ENCODE data around the gene ACIN1.

Gene ACIN1

DNA sequence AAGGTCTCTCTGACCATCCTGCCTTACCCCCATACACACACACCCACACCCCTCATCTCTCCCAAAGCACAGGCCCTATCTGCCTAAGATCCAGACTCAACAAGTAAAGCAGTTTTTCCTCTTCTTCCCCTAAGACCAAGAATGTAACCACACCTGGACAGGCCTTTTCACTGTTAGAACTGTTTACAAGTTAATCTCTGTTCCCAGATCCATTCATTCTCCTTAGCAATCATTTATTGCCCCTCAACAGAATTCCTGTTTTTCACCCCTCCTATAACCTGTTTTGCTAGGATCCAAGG, 11.8 kb upstream of the ACIN1 start:
- no peak for DNase-seq (ENCODE audit: low read depth)

DNA sequence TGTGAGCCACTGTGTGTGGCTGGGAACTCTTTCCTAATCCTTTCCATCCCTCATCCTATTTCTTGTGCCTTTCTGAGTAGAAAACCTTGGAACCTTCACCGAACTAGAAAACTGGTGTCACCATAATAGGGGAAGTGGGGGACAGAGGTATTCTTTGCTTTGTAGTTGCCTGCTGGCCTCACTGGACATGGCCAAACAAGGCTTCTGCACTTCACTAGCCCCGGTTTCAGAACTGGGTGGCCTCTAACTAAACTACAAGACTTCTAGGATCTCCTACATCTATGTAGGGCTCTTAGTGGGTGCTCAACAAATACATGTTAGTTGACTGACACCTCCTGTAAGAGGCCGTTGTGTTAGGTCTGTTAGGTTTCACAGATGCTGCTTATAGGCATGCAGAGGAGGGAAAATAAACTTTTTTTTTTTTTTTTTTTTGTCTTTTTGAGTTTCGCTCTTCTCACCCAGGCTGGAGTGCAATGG, 10.4 kb upstream of the ACIN1 start:
- no peak for DNase-seq (ENCODE audit: low read depth)

DNA sequence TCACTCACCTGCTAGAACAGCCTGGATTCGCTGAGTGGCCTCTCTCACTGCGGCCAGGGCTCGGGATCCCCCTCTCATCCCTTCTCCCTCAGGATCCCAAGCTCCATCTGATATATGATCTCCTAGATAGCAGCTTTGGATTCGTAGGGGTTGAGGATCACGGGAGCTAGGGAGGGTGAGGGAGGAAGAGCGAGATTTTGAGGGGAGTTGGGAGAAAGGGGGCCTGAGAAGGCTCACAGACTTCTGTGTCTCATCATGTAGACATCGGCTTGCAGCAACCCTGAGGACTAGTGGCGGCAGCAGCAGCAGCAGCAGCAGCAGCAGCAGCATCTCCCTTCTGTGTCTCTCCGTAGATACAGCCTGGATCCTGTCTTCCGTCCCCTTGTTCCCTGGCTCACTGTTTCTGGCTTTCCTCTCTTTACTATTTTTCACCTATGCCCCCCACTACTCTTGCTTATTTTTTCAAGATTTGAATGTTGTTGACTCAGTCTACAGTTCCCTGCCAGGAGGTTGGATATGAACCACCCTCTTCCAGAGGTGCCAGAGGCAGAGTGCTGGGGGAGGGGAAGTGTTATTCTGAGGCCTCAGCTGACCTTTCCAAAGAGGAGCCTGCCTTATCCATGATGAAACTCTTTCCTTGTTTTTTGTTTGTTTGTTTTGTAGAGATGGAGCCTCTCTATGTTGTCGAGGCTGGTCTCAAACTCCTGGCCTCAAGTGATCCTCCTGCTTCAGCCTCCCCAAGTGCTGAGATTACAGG, 9.8 kb upstream of the ACIN1 start, which contains the start of gene CIROP:
Gene CIROP (minus strand): TSS at position 399 of the 757 bp plus-strand sequence. CDS start 69 bp downstream, at position 330.
- no peak for DNase-seq (ENCODE audit: low read depth)

DNA sequence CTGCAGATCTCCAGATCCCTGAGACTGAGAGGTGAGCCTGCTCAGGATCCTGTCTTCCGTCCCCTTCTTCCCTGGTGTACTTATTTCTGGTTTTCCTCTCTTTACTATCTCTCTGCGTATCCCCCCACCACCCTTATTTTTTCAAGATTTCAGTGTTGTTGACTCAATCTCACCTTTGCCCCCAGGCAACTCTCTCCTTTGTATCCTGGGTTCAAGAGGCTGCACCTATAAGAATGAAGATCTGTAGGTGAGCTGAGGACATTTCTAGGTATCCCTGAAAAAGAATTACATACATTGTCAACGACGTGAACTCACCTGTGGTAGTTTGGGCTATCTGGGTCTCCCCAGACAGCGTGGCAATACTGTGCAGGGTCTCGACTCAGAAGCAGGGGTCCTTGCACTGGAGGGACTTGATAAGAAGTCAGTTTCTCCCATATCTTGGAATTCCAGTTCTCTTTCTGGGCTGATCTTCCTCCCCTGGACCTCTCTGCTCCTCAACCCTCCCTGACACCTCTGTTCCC, 9.2 kb upstream of the ACIN1 start:
- no peak for DNase-seq (ENCODE audit: low read depth)

DNA sequence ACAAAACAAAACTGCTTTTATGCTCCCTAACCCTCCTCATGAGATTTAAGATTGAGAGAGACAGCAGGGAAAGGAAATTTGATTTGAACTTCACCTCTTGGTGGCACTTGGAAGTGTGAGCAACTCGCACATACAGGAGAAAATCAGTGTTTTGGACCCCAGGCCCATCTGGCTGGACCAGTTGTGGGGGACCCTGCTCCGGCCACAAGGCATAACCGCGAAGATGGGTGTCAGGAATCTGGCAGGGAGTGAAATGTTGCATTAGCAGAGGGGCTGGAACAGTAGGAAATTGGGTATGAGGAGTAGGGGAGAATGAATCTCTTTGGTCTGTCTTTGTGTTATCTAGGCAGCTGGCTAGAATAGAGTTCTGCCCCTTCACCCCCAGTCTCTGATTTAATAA, 8.6 kb upstream of the ACIN1 start:
- no peak for DNase-seq (ENCODE audit: low read depth)

DNA sequence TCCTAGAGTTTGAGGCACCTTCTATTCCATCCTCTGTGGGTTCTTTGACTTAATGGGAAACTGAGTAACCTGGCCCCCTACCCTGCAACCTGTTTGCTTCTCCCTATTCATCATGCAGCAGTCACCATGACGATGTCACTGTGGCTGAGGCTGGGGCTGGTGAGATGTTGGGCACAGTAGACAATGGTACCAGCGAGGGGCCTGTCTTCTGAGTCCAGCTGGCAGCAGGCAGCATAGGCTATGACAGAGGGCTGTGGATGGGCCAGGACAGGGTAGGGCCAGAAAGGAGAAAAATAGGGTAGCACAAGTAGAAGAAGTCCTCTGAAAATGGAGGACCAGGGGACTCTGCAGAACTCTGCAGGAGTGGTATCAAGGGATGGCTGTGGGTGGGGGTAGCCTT, 7.9 kb upstream of the ACIN1 start:
- no peak for DNase-seq (ENCODE audit: low read depth)

DNA sequence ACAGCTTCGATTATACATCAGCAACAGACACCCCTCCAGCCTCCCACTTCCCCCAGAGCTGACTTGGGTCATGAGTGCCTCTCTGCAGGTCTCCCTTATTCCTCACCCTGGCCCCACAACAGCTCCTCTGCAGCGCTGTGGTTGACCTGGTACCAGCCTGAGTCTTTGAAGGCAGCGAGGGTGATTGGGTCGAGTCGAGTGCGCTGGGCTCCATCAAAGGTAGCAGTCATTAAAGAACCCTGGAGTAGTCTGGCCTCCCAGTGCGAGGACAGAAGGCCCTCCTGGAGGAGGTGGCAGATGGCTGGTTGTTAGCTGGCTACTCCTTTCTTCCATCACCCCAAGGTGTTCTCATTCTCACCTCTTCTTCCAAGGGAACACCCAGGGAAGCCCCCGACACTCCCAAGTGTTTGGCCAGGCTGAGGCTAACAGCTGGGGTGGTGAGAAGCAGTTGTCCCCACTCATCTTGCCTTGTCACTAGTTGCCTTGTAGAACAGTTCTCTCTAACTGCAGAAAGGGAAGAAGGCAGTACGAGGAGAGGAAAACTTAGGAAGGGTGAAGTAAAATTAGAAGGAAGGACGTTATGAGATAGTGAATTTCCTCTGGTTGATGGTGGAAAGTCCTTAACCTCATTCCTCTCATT, 7.2 kb upstream of the ACIN1 start:
- no peak for DNase-seq (ENCODE audit: low read depth)

DNA sequence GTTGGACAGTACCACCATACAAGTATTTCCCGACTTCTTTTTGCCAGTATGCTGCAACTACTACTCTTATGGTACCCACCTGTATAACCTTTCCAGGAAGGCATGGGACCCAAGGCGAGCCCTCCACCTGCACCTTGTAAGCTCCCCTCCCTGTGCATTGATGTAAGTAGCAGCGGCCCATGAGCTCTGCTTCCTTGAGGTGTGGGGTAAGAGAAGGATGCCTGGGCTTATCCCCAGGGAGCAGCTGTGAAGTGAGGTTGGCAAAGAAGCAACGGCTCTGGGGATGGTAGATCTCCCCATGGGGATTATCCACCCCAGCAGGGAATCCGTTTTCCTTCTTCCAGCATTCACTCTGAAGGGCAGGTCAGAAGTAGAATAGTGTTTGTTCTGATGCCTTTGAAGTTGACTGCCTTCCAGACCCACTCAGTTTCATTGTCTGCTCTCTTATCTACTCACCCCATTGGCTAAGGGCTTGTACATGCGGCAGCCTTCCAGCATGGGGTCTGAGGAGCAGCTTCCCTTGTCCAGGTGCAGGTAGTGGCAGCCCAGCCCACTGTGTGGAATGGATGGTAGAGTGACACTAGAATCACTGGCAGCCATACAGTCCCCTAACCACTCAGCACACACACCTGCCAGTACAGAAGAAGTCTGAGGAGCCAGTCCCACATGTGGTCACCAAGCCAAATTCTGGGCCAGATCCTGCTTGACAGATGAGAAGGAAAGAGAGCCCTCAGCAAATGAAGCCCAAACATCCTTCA, 6.5 kb upstream of the ACIN1 start:
- no peak for DNase-seq (ENCODE audit: low read depth)

DNA sequence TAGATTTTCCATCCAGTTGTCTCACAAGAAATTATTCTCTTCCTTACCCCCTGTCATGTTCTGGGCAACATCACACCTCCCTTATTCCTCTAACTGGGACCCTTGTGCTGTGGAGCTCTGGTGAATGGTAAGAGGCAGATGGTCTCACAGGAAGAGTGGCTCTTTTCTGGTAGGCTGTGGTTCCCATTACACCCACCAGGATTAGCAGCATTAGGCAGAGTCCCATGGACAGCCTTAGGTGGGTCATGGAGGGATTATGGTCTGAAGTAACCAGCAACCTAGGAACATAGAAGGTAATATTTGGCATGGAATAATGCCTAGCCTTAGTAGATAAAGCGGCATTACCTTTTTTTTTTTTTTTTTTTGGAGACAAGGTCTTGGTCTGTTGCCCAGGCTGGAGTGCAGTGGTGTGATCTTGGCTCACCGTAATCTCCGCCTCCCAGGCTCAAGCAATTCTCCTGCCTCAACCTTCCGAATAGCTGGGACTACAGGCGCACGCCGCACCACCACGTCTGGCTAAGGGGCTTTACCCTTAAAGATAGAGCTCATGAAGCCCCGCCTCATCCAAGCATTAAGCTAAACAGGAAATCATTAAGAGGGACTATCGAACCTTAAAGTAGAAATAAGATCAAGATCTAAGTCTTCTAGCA, 4.4 kb upstream of the ACIN1 start:
- no peak for DNase-seq (ENCODE audit: low read depth)

DNA sequence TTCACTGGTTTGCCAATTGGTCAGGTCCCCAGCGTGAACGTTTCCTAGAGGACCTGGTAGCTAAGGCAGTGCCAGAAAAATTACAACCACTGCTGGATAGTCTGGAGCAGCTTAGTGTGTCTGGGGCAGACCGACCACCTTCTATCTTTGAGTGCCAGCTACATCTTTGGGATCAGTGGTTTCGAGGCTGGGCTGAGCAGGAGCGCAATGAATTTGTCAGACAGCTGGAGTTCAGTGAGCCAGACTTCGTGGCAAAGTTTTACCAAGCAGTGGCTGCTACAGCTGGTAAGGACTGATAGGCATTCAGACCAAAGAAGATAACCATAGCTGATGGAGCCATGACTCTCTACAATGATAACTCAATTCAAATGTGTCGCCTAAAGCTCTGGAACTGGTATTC, 2.9 kb upstream of the ACIN1 start:
- no peak for DNase-seq (ENCODE audit: low read depth)

DNA sequence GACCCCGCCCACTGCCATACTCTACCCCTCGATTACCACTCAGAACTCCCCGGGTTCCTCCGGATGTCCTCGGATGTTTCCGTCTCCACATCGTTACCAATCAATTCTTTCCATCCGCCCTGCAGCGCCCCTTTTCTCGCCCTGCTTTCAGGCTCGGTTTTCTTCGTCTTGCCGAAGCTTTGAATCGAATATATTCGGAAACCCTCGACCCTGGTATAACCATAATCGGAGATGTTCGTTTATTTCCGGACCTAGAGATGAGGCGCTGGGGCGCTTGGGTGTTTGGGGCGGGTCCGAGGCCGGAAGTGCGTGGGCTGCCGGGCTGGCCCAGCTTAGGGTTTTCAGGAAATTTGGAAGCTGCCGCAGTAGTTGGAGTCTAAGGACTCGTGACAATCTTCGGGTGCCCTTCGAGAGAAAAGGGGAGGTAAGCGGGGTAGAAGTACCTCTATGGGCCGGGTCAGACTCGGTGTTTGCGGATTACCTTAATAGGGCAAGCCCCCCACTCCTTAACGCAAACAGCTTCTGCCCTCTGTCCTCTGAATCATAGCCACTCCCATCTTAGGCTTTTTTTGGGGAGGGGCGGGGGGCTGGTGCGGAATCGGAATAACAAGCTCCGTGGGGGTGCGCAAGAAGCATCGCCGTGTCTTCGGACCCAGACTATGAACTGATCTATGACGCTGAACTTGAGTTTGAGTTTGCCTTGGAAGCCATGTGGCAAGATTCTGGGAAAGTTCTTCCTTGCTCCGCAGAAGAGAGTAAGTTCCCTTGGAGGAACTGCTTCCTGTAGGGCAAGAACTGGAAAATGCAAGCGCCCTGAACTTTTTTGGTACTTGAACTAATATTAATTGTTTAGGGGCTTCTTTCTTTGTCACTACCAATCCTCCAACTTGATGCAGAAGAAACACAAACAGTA, 516 bp upstream of the ACIN1 start, which contains the start of gene C14orf119:
Gene C14orf119 (plus strand): TSS at position 310 of the 913 bp plus-strand sequence. CDS start 2,154 bp downstream, outside the sequence.
- DNase-seq (ENCODE audit: low read depth): peak; percentile 99

DNA sequence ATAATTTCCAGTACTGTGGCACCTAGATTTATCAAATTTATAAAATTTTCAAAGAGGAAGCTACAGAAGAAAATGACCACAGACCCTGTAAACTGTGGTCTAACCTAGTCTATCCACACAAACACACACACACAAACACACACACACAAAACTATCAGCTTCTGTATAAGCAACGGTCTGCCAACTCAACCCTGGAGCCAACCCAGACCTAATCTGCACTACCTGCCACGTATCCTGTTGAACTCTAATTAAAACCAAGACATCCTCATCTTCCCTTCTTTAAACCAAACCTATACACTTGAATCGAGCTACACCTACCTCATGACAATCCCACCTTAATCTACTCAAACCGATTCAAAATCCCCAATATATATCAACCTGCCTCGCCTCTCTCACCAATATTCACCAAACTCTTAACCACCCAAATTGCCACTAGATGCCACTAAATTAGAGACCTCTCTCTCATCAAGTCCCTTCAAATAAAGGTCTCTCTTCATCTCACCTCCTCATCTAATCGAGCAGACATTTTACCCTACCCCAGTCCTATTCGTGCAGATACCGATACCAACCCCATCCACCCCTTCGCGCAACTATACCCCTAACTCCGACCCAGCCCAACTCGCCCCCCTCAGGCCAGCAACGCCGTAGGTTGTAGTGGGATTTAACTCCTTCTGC, 808 bp downstream of the ACIN1 start:
- no peak for DNase-seq (ENCODE audit: low read depth)

DNA sequence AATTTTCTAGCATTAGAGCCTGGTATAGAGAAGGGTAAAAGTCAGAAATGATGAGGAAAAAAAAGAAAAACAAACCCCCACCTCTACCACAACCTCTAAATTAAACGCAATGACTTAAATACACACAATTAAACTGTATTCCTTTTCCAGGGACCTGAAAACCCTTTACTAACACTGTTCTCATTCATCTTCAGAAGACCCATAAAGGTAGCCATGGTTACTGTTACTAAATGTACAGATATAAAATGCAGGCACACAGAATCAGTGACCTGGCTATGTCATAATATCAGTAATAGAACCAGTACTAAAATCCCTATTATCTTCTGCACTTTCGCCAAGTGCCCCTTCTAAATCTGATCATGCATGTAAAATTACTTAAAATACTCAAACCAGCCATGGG, 1.4 kb downstream of the ACIN1 start:
- no peak for DNase-seq (ENCODE audit: low read depth)

DNA sequence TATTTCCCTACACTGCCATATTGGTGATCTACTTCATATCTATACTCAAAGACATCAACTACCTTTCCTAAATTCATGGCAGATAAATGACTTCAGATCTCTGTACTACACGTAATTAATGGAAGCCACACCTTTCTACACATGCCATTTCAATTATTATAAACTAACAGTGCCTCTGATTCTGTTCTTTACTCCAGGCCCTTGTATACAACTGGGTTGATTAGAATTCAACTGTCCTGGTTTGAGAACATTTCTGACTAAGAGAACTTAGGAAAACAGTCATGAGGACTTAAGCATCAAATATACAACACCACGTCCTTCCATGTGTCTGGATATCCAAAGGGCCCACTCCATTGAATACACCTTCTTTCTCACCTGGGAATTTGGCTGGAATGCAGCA, 1.8 kb downstream of the ACIN1 start:
- DNase-seq (ENCODE audit: low read depth): no peak

DNA sequence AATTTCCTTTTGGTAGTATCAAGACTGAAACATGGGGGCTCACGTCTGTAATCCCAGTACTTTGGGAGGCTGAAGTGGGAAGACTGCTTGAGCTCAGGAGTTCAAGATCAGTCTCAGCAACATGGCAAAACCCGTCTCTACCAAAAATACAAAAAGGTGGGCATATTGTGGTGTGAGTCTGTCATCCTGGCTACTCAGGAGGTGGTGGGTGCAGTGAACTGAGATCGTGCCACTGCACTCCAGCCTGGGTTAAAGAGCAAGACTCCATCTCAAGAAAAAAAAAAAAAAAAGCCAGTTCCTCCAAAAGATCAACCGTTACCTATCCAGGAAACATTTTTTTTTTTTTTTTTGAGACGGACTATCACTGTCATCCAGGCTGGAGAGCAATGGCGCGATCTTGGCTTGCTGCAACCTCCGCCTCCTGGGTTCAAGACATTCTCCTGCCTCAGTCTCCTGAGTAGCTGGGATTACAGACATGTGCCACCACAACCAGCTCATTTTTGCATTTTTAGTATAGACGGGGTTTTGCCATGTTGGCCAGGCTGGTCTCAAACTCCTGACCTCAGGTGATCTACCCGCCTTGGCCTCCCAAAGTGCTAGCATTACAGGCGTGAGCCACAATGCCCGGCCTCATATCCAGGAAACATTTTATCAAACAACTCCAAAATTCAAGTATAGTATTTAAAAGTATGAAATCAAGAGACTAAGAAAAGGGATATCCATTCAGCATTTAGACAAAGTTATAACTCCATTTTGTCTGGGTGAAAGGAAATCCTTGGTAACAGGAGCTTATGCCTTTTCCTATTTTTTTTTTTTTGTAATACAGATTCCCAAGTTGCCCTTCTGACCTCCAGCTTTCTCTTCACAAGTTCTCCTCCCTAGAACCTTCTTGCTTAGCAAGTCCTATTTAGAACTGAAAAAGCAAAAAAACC, 3.4 kb downstream of the ACIN1 start:
- DNase-seq (ENCODE audit: low read depth): no peak

DNA sequence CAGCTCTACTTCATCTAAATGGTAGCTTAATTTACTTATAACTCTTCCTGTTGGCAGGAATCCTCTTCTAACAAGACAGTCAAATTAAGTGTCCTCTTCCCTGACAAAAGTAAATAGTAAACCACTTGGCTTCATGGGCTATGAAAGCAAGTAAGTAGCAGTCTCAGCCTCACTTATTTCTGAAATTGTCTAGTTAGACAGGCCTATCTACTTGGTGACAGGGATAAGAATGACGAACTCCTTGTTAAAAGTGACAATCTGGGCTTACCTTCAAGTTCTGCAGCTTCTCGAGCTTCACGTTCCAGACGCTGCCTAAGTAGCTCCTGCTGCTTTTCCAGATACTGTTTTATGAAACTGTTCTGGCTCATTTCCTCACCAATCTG, 4.7 kb downstream of the ACIN1 start:
- no peak for DNase-seq (ENCODE audit: low read depth)

DNA sequence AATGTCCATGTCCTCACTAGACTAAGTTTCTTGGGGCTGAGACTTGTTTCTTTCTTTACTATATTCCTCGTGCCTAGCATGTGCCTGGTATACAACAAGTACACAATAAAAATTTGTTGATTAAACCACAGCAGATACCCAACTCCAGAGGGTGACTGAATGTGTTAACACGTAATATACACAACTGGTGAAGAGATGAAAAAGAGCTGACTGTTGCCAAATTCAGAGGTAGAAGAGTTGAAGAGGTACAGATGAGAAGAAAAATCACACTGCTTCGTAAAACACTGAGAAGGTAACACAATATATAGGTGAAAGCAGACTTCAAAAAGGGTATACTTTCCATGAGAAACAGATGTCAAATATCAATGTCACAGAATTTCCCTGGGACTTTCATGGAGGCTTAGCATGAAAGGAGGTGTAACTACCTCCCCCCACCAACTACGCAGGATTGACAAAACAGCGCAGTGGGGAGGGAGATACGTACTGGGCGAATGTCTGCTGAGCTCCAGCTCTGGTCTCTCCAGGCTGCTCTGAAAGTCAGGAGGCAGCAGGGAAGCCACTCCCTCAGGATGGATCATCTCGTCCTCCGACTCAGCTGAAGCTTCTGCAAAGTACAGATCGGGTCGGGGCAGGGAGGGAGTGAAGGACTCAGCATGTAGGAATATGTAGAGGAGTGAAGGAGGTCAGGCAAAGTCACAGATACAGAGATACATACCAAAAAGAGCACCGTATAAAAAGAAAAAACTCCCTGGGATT, 5.3 kb downstream of the ACIN1 start:
- DNase-seq (ENCODE audit: low read depth): peak; percentile 39

DNA sequence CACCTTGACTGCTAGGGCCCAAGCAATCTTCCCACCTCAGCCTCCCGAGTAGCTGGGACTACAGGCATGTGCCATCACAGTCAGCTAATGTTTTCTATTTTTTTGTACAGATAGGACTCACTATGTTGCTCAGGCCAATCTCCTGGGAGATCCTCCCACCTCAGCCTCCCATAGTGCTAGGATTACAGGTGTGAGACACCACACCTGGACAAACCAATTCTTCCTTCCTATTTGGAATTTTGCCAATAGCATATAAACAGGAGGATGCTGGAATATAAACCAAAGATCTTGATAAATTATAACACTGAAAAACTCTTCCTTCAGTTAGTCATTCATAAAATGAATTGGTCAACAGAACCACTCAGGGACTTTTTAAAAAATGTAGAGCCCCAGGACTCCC, 8.4 kb downstream of the ACIN1 start:
- DNase-seq (ENCODE audit: low read depth): no peak

DNA sequence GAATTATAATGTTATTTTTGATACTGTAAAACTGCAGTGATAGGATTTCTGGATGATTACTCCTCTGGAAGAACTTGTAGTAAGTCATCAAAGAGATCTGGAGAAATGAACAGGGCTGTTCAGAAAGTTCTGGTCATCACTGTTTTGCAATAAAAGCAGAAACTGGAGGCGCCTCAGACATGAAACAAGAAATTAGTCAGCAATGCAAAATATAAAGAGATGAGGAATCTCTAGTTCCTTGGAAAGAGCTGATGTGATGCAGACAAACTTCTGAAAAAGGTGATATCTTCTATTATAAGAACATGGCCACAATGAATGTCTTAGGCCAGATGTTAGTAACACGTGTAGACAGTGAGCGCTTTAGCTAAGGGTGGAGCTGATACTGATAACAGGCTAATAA, 9.5 kb downstream of the ACIN1 start:
- DNase-seq (ENCODE audit: low read depth): peak; percentile 83
